Caco-2 (cell line): ENCODE data around the gene MELTF. TPM values are rescaled to one million over a fixed set of nuclear protein-coding genes. Genes with fewer than 3 reads are reported as not detected.

Source experiments
- BruUV-seq: library from RNA; stranded (reverse); fragments of 400-500 nt; replicated peaks from 2 replicates; lab custom pipeline; 2021; lab: Mats Ljungman, UMichigan
- CTCF ChIA-PET: fragments of 300-600 bp; sonication (Branson Sonifier 250); formaldehyde crosslinking; loops from one replicate; lab custom pipeline; 2022; ENCODE audit warnings: antibody characterized with exemption; lab: Charles Lee
- POLR2A ChIA-PET: fragments of 300-600 bp; sonication (Branson Sonifier 250); formaldehyde crosslinking; loops from one replicate; lab custom pipeline; 2022; ENCODE audit warnings: antibody characterized with exemption; lab: Charles Lee
- DNase-seq, 2 experiments: peaks; one replicate each; pipeline versions ENCODE4 v3.0.0 to v3.0.0-alpha.2; 2020 to 2022
- H3K27me3 ChIP-seq: replicated peaks from 2 replicates; pipeline ENCODE4 v1.6.0; 2011; ENCODE audit warnings: low read length; ENCODE audit not compliant: control insufficient read depth, insufficient read depth
- H3K36me3 ChIP-seq: 2 replicates; pipeline ENCODE4 v1.5.1; 2011; ENCODE audit warnings: low read length; ENCODE audit not compliant: control insufficient read depth, insufficient read depth
- H3K4me1 ChIP-seq: fragments of 250-450 bp; sonication (Bioruptor Pico); 2 replicates; pipeline ENCODE4 v1.5.1; 2020; ENCODE audit warnings: mild to moderate bottlenecking
- H3K4me3 ChIP-seq: 2 replicates; pipeline ENCODE4 v1.5.1; 2011; ENCODE audit warnings: low read depth, mild to moderate bottlenecking, control low read depth, low read length
- H3K9me3 ChIP-seq: fragments of 250-450 bp; sonication (Bioruptor Pico); 2 replicates; pipeline ENCODE4 v1.5.1; 2020; ENCODE audit warnings: mild to moderate bottlenecking, moderate library complexity
- H3K27ac Mint-ChIP-seq: one replicate; pipeline ENCODE4 v1.8.0; 2022; ENCODE audit warnings: mixed read lengths; ENCODE audit not compliant: unreplicated experiment
- H3K27me3 Mint-ChIP-seq: one replicate; pipeline ENCODE4 v1.8.0; 2022; ENCODE audit warnings: mixed read lengths; ENCODE audit not compliant: insufficient read depth, unreplicated experiment
- H3K36me3 Mint-ChIP-seq: one replicate; pipeline ENCODE4 v1.8.0; 2022; ENCODE audit warnings: mild to moderate bottlenecking, mixed read lengths; ENCODE audit not compliant: insufficient read depth, unreplicated experiment
- H3K4me1 Mint-ChIP-seq: one replicate; pipeline ENCODE4 v1.8.0; 2022; ENCODE audit warnings: low read depth, mixed read lengths; ENCODE audit not compliant: unreplicated experiment
- H3K4me3 Mint-ChIP-seq: one replicate; pipeline ENCODE4 v1.8.0; 2022; ENCODE audit warnings: mild to moderate bottlenecking, moderate library complexity, mixed read lengths; ENCODE audit not compliant: unreplicated experiment
- H3K9me3 Mint-ChIP-seq: one replicate; pipeline ENCODE4 v1.8.0; 2022; ENCODE audit warnings: mixed read lengths; ENCODE audit not compliant: unreplicated experiment
- CTCF ChIP-seq, 2 experiments: fragments of 200-600 bp in 1 of 2; IDR thresholded peaks; 1 replicate in 1 of 2; 2 replicates in 1 of 2; pipeline versions ENCODE4 v1.5.1 to v1.8.0; 2011 to 2022; ENCODE audit warnings: antibody characterized with exemption in 1 of 2, control low read depth in 1 of 2, inconsistent platforms in 1 of 2, low read depth in 1 of 2, low read length in 1 of 2, mild to moderate bottlenecking in 1 of 2, moderate library complexity in 1 of 2; ENCODE audit not compliant: insufficient read depth in 1 of 2, severe bottlenecking in 1 of 2, unreplicated experiment in 1 of 2
- intact Hi-C: fragments of 100-400 bp; cut with micrococcal nuclease; formaldehyde crosslinking; loops from one replicate; pipeline ENCODE4 v1.10.0; 2022; ENCODE audit not compliant: unreplicated experiment
- total RNA-seq: library from RNA; stranded (reverse); gene quantifications from 2 replicates; pipeline ENCODE4 v1.2.3, GENCODE V29; 2022

Gene MELTF
- total RNA-seq, 1 experiment from 2014 or later, result 29.3 TPM

DNA sequence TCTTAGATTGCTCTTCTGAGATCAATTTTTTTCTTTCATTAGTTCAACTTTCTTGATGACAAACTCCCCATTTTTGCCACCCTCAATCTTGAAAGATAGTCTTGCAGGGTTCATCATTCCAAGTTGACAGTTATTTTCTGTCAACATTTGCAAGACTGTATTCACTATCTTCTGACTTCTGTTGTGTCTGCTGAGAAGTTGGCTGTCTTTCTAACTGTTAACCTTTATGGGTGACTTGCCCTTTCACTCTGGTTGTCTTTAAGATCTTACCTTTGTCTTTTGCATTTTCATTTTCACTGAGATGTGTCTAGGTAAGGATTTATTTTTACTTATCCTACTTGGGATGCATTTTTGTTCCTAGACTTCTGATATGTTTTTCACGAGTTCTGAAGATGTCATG, 46.4 kb downstream of the MELTF start:
- CTCF ChIA-PET, result no interaction called here

GRCh38 chr3:196981657-196982056, 48.0 kb downstream of the MELTF start:
- Mint-ChIP-seq H3K27ac (no peak overlapping the region), H3K9me3 (peaks cover 19% of the 10 kb centered on the region), H3K4me1 (no peaks in the 10 kb centered on the region), H3K27me3 (no peaks in the 10 kb centered on the region), H3K36me3 (no peaks in the 10 kb centered on the region), H3K4me3 (no peak overlapping the region)
- Histone ChIP-seq H3K4me1 (peaks cover 5% of the 10 kb centered on the region; the same call in 1 of the 2 replicates), H3K4me3 (no peak overlapping the region), H3K36me3 (no peaks in the 10 kb centered on the region), H3K27me3 (no peaks in the 10 kb centered on the region), H3K9me3 (0 out of 2 replicates have a peak, but pooled peaks cover 9% of the 10 kb centered on the region)
- CTCF ChIA-PET, result interaction anchor here (1.2 kb wide), 1 partner anchor 48 kb away, joined by 3 read pairs; the partner anchor contains the start of gene MELTF
- no peak for DNase-seq
- BruUV-seq, result no TSS peak
- no peak for TF ChIP-seq CTCF (IDR thresholded peaks at IDR 0.05; ENCODE audit: insufficient read depth in 1 of 2, low read depth in 1 of 2, low read length in 1 of 2, severe bottlenecking in 1 of 2, unreplicated experiment in 1 of 2)
- POLR2A ChIA-PET, result no interaction called here
- intact Hi-C loops, result no loop called here

More for the DNA sequence above, 46.4 kb downstream of the MELTF start:
- peaks cover 14% of the 10 kb centered on the region for H3K4me1 ChIP-seq
- no peaks in the 10 kb centered on the region for H3K27me3 ChIP-seq
- Mint-ChIP-seq H3K9me3 (peaks cover 19% of the 10 kb centered on the region), H3K27me3 (no peaks in the 10 kb centered on the region), H3K36me3 (no peaks in the 10 kb centered on the region), H3K27ac (no peak overlapping the region), H3K4me3 (no peak overlapping the region), H3K4me1 (peaks cover 7% of the 10 kb centered on the region)
- H3K36me3 ChIP-seq, result no peaks in the 10 kb centered on the region
- intact Hi-C loops, result no loop called here
- no TSS peak for BruUV-seq
- no peak for DNase-seq
- H3K4me3 ChIP-seq, result no peak overlapping the region
- no peak for TF ChIP-seq CTCF (IDR thresholded peaks at IDR 0.05; ENCODE audit: insufficient read depth in 1 of 2, low read depth in 1 of 2, low read length in 1 of 2, severe bottlenecking in 1 of 2, unreplicated experiment in 1 of 2)
- 0 out of 2 replicates have a peak, but pooled peaks cover 9% of the 10 kb centered on the region for H3K9me3 ChIP-seq
- POLR2A ChIA-PET, result no interaction called here

- no peaks in the 10 kb centered on the region for H3K36me3 Mint-ChIP-seq
- peaks cover 5% of the 10 kb centered on the region; the same call in 1 of the 2 replicates for H3K4me1 ChIP-seq
- intact Hi-C loops, result no loop called here
- no peak overlapping the region for H3K27ac Mint-ChIP-seq
- no peaks in the 10 kb centered on the region for H3K27me3 Mint-ChIP-seq
- peak; percentile 32 to 44 for DNase-seq
- H3K4me1 Mint-ChIP-seq, result no peaks in the 10 kb centered on the region
- H3K4me3 Mint-ChIP-seq, result no peak overlapping the region
- no TSS peak for BruUV-seq
- POLR2A ChIA-PET, result no interaction called here
- no peak for TF ChIP-seq CTCF (IDR thresholded peaks at IDR 0.05; ENCODE audit: insufficient read depth in 1 of 2, low read depth in 1 of 2, low read length in 1 of 2, severe bottlenecking in 1 of 2, unreplicated experiment in 1 of 2)
- CTCF ChIA-PET, result interaction anchor here (0.7 to 1.4 kb wide), 2 partner anchors 13 to 50 kb away, joined by 4 to 7 read pairs; partner anchors contain the start of gene MELTF
- no peaks in the 10 kb centered on the region for H3K36me3 ChIP-seq
- no peaks in the 10 kb centered on the region for H3K27me3 ChIP-seq
- peaks cover 18% of the 10 kb centered on the region for H3K9me3 Mint-ChIP-seq
- H3K9me3 ChIP-seq, result 0 out of 2 replicates have a peak, but pooled peaks cover 9% of the 10 kb centered on the region
- no peak overlapping the region for H3K4me3 ChIP-seq
These were observed 50.1 kb downstream of the MELTF start for GRCh38 chr3:196979545-196979944.
